GM19463 (cell line): ENCODE data around the gene ZNF586.
"Not testable (repeated sequence)": the region's sequence is repeated elsewhere in the genome, so short reads cannot be mapped to it uniquely, and the experiment has no call there.

Experiments used
- ATAC-seq: cut with Tn5 transposase; IDR thresholded peaks from one replicate; pipeline ENCODE4 v1.9.1; 2021; ENCODE audit warnings: mild to moderate bottlenecking, moderate library complexity; ENCODE audit not compliant: unreplicated experiment

The ZNF586 gene

DNA sequence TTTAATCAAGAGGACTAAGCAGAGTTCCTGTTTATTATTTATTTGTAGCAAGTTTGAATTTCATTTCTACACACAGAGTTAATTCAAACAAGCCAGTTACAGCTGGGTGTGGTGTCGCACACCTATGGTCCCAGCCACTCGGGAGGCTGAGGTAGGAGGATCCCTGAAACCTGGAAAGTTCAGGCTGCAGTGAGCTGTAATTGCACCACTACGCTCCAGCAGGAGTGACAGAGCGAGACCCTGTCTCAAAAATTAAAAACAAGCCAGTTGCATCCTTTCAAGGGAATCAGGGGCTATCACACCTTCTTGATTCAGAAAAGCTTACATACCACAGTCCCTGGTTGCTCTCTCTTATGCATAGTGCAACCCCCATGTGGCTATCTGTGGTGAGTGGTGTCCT, 19.8 kb downstream of the ZNF586 start:
- no peak for ATAC-seq

DNA sequence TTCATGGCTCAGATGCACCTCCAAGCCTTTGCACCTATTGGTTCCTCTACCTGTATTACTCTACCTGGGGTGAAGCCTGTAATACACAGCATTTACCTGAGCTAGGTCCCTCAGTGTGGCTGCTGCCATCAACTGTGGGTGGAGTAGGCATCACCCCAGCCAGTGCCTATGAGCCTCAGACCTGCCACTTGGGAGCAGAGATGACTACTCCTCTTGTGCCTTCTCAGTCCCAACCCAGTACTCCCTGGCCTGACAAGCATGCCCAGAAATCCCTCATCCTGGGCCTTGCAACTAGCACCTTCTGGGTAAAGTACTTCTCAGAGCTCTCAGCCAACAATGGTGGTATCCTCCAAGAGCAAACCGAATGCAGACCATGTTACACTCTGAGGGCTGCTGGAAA, 27.1 kb downstream of the ZNF586 start:
- ATAC-seq, result not testable (repeated sequence)

DNA sequence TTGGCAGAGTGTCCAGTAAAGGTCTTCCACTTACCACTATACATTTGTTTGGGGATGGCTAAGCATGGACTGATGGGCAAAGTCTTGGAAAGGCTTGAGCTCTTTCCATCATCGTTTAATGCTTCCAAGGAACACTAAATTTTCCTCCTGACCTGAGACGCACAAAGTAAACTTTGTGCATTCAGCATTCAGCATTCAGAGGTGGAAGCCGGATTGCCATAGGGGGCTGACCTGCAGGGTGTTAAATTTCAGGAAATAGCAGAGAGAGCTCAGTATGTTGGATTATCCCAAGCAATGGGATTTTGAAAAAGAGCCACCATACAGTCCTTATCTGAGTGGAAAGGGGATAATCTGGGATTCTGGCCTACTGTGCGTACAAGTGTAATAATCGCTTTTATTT, 31.2 kb downstream of the ZNF586 start:
- ATAC-seq, result no peak

DNA sequence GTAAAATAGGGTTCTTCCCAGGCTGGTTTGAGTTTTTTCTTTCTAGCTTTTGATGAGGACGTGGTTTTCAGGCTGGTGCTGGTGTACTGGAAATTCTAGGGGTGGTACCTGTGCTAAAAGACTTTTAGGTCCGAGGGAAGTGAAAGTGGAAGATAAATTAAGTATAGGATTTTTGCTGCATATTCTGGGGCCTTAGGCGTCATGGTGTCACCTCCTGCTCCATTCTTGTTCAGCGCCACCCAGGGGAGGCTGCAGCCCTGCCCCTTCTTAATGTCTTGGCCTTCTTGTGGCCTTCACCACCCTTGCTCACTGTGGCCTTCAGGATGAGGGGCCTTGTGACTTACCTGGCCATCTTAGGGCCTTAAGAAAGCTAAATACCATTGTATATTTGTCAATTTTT, 32.8 kb downstream of the ZNF586 start:
- no peak for ATAC-seq

DNA sequence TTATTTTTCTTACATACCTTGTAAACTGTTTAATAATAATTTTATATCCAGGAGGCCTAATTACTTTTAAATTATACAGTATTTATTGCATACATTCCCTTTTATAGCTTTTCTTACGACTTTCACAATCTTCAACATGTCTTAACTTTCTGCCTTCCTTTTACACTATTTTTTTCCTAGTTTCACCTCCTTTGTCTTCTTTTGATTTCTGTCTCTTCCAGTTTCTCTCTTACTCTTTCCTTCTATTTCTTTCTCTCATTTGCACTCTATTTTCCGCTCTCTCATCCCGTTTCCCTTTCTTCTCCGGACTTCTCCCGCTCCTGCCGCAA, 33.8 kb downstream of the ZNF586 start:
- ATAC-seq, result no peak

DNA sequence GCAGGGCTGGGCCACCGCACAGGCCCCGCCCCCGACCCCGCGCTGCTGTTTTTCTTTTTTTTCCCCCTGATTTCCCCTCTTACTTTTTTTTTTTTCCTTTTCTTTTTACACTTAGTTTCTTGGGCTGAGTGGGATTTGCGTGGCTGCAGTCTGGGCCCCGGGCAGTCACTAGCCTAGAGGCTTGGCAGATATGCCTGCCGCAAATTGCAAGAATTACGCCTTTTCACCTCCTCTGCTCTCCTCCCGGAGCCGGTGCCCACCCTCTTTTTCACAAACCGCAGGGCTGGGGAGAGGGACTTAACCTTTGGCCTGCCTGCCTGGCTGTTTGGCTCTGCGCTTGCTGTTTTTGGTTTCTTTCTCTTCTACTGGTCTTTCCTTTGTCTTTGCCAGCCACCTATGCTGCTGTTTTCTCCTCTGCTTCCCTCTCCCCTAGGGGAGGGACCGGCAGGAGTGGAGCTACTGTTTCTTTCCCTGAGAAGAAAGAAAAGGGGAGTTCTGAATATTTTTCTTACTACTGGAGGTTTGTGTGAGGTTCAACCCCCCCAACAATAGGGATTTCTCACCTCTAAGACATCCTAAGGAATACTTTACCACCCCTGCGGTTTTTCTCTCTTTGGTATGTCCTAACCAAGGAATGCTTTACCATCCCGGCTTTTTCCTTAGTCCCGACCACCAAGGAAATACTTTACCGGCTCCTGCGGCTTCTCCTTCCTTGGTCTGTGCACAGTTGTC, 34.3 kb downstream of the ZNF586 start:
- ATAC-seq, result no peak

DNA sequence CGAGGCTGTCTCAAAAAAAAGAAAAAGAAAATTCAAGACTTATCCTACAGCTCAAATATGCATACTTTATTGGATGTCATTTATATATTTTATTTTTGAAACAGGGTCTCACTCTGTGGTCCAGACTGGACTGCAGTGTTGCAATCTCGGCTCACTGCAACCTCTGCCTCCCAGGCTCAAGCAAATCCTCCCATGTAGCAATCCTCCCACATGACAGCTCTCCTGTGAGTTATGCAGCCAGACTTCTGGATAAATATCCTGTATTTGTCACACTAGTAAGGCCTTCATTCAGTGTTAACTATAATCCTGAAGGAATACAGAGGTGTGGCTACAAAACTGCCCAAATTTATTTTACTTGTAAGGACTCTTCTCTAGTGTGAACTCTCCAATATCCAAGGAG, 38.1 kb downstream of the ZNF586 start:
- no peak for ATAC-seq

DNA sequence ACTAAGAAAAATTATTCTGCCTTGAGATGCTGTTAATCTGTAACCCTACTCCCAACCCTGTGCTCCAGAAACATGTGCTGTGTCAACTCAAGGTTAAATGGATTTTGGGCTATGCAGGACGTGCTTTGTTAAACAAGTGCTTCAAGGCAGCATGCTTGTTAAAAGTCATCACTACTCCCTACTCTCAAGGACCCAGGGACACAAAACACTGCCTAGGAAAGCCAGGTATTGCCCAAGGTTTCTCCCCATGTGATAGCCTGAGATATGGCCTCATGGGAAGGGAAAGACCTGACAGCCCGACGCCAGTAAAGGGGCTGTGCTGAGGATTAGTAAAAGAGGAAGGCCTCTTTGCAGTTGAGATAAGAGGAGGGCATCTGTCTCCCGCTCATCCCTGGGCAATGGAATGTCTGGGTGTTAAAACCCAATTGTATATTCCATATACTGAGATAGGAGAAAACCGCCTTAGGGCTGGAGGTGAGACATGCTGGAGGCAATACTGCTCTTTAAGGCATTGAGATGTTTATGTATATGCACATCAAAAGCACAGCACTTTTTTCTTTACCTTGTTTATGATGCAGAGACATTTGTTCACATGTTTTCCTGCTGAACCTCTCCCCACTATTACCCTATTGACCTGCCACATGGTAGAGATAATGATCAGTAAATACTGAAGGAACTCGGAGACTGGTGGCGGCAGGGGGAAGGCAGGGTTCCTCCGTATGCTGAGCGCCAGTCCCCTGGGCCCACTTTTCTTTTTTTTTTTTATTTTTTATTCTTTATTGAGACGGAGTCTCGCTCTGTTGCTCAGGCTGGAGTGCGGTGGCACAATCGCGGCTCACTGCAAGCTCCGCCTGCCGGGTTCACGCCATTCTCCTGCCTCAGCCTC, 41.2 kb downstream of the ZNF586 start:
- not testable (repeated sequence) for ATAC-seq

DNA sequence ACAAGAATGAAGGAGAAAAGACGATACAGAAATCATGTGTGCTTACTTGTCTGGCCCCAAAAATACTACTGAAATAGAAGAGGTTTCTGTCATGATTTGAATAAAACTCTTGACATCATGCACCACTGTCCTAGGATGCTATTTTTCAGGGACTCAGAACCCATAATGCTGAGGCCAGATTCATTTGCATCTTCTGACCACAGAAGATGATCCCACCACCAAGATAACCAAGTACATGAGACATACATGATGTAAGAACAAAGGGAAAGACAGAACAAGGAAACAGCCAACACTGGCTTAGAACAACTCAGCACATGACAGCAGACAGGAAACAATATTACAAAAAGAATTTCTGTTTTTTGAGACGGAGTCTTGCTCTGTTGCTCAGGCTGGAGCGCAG, 42.8 kb downstream of the ZNF586 start:
- no peak for ATAC-seq

DNA sequence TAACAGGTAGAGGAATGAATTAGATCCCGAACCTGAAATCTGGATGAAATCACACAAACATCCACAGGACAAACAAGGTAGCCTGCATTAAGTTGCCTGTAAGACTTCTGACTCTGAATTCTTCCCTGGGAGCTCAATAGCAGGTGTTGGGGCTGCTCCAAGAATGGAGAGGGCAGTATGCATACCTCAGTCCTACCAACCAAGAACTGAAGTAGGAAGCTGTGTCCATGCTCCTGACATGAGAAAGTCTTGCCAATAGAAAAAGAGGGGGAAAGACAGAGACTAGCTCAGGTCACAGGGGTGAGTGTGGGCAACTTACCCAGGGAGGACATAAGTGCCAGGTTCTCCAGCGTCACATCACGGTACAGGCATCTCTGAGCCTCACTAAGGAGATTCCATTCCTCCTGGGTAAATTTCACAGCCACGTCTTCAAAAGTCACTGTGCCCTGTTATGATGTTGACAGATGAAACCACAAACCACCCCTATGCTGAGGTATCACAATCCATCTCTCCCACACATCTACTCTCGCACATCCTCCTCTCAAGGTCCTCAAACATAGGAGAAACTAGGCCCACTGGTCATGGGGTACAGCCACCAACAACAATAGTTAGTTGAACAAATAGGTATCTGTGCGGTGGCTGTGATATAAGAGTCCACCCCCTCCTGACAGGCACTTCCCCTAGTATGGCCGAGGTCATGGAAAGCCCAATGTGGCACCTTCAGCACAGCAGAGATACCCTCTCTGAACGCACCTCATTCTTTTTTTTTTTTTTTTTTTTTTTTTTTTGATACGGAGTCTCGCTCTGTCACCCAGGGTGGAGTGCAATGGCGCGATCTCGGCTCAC, 43.7 kb downstream of the ZNF586 start:
- ATAC-seq, result not testable (repeated sequence)

DNA sequence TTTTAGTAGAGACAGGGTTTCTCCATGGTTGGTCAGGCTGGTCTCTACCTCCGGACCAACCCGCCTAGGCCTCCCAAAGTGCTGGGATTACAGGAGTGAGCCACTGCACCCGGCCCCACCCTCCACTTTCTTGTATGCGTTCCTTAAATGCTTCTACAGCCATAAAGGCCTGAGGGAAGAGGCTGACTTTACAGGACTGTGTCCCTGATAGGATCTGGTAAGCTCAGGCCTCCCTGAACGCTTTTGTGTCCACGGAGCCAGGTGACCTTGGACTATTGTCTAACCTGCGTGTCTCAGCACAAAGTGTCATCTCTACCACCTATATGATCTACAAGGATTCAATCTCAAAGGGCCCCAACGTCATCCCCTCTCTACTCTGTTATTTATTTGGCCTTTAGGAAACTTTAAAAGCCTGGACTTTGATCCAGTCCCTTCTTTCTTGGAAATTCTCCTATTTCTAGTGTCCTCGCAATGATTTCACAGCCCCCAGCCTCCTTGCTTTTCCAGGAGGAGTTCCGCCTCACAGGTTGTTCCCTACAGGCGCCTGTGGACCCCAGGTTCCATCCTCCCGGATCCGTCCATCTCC, 44.5 kb downstream of the ZNF586 start:
- ATAC-seq, result no peak

DNA sequence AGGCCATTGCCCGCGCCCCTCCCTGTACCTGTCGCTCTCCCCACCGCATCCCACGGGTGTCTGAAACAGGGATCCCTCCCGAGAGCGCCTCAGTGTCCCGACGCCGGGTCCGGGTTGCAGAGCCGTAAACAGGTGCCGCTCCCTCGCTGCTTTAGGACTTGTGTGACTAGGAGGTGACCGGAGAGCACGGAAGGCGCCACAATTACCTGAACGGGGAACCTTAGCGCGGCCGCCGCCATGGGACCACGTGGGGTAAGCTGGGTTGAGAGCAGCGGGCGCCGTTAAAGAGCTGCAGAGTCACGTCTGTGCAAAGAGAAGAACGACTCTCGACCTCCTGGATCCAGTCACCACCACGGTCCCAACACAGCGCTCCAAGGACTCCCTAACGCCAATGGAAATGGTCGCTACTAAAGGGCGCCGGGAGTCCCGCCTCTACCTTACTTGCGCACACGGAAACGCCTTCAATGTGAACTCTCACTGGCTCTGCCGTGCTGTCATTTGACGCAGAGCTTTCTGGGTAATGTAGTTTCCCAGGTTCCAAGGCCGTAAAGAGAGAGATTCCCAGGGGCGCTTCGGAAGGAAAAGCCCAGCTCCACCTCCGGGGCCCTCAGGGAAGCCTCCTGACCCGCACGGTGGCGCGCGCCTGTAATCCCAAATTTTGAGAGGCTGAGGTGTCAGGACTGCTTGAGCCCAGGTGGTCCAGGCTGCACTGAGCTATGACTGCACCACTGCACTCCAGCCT, 45.2 kb downstream of the ZNF586 start, which contains the start of gene ZNF552:
TSS of gene ZNF552 (minus strand) at position 409 of the 742 bp plus-strand sequence. CDS start at position 239, 170 bp downstream.
- ATAC-seq, result peak; percentile 69

DNA sequence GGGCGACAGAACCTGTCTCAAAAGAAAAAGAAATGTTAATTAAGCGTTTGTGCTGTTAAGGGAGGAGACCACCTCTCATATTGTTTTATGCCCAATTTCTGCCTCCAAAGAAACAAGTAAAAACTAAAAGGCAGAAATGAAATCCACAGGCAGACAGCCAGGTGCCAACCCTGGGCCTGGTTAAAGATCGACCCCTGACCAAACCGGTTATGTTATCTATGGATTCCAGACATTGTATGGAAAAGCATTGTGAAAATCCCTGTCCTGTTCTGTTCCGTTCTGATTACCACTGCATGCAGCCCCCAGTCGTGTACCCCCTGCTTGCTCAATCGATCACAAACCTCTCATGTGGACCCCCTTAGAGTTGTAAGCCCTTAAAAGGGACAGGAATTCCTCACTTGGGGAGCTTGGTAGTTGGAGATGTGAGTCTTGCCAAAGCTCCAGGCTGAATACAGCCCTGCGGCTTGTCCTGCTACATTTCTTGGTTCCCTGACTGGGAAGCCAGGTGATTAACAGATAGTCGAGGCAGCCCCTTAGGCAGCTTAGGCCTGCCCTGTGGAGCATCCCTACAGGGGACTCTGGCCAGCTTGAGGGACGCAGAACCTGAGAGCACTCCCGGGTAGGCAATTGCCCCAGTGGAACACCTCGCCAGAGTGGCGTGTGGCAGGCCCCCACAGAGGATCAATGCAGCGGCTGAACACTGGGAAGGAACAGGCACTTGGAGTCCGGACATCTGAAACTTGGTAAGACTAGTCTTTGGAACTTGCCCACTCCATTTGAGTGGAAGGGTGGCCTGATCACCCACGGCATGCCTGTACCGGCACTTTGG, 46.0 kb downstream of the ZNF586 start:
- no peak for ATAC-seq

DNA sequence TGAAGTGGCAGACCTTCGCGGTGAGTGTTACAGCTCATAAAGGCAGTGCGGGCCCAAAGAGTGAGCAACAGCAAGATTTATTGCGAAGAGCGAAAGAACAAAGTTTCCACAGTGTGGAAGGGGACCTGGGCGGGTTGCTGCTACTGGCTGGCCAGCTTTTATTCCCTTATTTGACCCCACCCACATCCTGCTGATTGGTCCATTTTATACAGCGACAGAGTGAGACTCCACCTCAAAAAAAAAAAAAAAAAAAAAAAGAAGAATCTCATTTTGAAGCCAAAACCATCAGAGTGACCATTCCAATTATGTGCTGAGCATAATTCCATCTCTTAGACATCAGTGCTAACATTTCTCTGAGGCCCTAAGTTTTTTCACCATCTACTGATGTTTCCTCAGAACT, 47.2 kb downstream of the ZNF586 start:
- ATAC-seq, result no peak

DNA sequence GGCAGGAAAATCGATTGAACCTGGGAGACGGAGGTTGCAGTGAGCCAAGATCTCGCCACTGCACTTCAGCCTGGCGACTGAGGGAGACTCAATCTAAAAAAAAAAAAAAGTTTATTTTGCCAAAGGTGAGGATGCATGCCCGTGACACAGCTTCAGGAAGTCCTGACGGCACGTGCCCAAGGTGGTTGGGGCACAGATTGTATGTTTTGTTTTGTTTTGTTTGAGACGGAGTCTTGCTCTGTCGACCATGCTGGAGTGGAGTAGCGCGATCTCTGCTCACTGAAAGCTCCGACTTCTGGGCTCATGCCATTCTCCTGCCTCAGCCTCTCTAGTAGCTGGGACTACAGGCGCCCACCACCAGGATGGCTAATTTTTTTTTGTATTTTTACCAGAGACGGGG, 48.5 kb downstream of the ZNF586 start:
- no peak for ATAC-seq

DNA sequence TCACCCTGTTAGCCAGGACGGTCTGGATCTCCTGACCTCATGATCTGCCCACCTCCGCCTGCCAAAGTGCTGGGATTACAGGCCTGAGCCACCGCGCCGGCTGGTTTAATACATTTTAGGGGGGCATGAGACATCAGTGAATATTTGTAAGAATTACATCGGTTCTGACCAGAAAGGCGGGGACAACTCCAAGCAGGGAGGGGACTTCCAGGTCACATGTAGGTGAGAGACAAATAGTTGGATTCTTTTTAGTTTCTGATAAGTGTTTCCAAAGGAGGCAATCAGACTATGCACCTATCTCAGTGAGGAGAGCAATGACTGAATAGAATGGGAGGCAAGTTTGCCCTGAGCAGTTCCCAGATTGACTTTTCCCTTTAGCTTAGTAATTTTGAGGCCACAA, 48.9 kb downstream of the ZNF586 start:
- no peak for ATAC-seq

DNA sequence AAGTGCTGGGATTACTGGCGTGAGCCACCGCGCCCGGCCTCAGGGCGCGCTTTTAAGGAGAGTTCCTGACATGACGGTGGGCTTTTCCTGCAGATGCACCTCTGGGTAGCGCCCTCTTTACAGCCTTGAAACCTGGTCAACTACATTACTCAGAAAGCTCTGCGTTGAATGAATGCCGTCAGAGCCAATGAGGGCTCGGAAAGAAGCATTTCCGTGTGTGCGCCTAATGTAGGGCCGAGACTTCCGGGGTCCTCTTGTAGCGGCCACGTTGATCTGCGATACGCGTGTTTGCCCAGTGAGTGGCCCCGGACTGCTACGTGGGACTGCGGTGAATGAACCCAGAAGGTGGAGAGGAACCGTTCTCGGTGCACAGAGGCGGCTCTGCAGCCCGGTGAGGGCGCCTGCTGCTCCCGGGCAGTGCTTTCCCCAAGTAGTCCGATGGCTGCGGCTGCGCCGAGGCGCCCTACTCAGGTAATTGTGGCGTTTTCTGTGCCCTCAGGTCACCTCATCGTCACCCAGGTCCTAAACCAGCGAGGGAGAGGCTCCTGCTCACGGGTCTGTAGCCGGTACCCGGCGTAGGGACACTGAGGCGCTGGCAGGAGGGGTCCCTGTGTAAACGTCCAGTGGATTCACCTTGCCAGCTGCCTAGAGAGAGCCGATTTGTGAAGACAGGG, 50.1 kb downstream of the ZNF586 start:
- ATAC-seq, result peak; percentile 92

DNA sequence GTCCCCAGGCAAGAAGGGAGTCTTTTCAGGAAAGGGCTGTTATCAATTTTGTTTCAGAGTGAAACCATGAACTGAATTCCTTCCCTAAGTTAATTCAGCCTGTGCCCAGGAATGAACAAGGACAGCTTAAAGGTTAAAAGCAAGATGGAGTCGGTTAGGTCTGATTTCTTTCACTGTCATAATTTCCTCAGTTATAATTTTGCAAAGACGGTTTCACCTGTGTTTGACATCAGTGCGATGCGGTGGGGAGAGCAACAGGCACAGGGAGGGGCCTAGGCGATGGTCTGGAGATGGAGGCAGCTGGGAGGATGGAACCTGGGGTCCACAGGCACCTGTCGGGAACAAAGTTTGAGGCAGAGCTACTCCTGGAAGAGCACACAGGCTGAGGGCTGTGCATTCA, 51.1 kb downstream of the ZNF586 start:
- ATAC-seq, result no peak

DNA sequence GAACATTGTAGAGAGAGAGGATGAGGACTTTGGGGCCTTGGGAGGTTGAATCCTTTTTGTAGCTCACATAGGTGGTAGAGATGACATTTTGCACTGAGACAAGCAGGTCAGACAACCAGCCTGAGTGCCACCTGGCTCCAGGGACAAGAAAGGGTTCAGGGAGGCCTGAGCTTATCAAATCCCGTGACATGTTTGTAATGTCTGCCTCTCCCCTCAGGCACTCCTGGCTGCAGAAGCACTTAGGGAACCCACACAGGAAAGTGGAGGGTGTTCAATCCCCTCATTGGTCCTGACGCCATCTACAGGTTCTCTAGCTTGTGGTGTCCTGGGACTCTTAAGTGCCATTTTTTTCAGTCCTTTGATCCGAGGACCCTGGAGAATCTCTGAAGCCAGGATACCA, 51.6 kb downstream of the ZNF586 start:
- not testable (repeated sequence) for ATAC-seq
